ENCODE results near the gene TSR1.

DNA sequence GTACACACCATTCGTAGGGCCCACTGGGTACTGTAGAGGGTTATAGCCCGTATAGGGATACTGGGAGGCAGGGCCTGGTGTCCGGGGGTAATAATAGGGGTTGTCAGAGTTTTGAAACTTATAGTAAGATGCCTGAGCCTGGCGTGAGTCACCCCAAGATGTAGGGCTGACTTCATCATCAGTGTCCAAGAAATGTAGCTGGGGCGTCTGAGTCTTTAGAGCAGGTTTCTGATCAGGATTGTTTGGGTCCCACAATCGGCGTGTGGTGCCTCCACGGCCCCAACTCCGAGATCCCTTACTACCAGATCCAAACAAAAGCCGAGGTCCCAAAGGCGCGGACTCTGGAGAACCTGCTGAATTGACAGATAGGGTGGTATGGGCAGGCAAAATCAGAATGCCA lies 37.1 kb downstream of the TSR1 start:
- no peak for TF ChIP-seq CTCF (IDR thresholded peaks at IDR 0.05)
- no peak for TF ChIP-seq POLR2A (IDR thresholded peaks at IDR 0.05)

Measured in sigmoid colon (tissue), 3 donors.